HG02981 (cell line): ENCODE results near the gene MINDY3.
A peak's percentile ranks its signal among the peaks of the same experiment; 100 is the strongest.
"Not testable (repeated sequence)": the region's sequence is repeated elsewhere in the genome, so short reads cannot be mapped to it uniquely, and the experiment has no call there.

Source experiments
- ATAC-seq: cut with Tn5 transposase; IDR thresholded peaks from one replicate; pipeline ENCODE4 v1.9.1; 2021; ENCODE audit warnings: mild to moderate bottlenecking, moderate library complexity; ENCODE audit not compliant: unreplicated experiment

Gene MINDY3

GRCh38 chr10:15859906-15860691 is at the start of gene MINDY3:
MINDY3 (minus strand) TSS chr10:15860507; CDS start chr10:15860299, 208 bp downstream.
- peak; percentile 84 for ATAC-seq

GRCh38 chr10:15901889-15902288 is 41.6 kb upstream of the MINDY3 start:
- ATAC-seq: no peak

- ATAC-seq: no peak
Observed at GRCh38 chr10:15898046-15898445, 37.7 kb upstream of the MINDY3 start.

- no peak for ATAC-seq
Observed at GRCh38 chr10:15897287-15897686, 37.0 kb upstream of the MINDY3 start.

- ATAC-seq: no peak
Observed at GRCh38 chr10:15896654-15897053, 36.3 kb upstream of the MINDY3 start.

- ATAC-seq: no peak
Observed at GRCh38 chr10:15884447-15884846, 24.1 kb upstream of the MINDY3 start.

- no peak for ATAC-seq
Observed at GRCh38 chr10:15881542-15881941, 21.2 kb upstream of the MINDY3 start.

- ATAC-seq: no peak
Observed at GRCh38 chr10:15879663-15880062, 19.4 kb upstream of the MINDY3 start.

GRCh38 chr10:15879058-15879457 is 18.8 kb upstream of the MINDY3 start:
- ATAC-seq: no peak

- ATAC-seq: no peak
Observed at GRCh38 chr10:15877836-15878576, 17.7 kb upstream of the MINDY3 start.

- ATAC-seq: not testable (repeated sequence)
Observed at GRCh38 chr10:15876274-15876673, 16.0 kb upstream of the MINDY3 start.

GRCh38 chr10:15872645-15873044 is 12.3 kb upstream of the MINDY3 start:
- ATAC-seq: not testable (repeated sequence)

- ATAC-seq: no peak
Observed at GRCh38 chr10:15871823-15872222, 11.5 kb upstream of the MINDY3 start.

GRCh38 chr10:15869935-15870334 is 9.6 kb upstream of the MINDY3 start:
- no peak for ATAC-seq

GRCh38 chr10:15868006-15868405 is 7.7 kb upstream of the MINDY3 start:
- no peak for ATAC-seq

- ATAC-seq: no peak
Observed at GRCh38 chr10:15865304-15865703, 5.0 kb upstream of the MINDY3 start.

GRCh38 chr10:15864419-15864818 is 4.1 kb upstream of the MINDY3 start:
- ATAC-seq: no peak

GRCh38 chr10:15863733-15864132 is 3.4 kb upstream of the MINDY3 start:
- no peak for ATAC-seq

- no peak for ATAC-seq
Observed at GRCh38 chr10:15863323-15863722, 3.0 kb upstream of the MINDY3 start.

GRCh38 chr10:15860692-15861201 is 440 bp upstream of the MINDY3 start:
- no peak for ATAC-seq

- ATAC-seq: peak; percentile 59
Observed at GRCh38 chr10:15859509-15859905, 800 bp downstream of the MINDY3 start.

GRCh38 chr10:15858861-15859281 is 1.4 kb downstream of the MINDY3 start:
- no peak for ATAC-seq
